HepG2 (cell line): Measurements from ENCODE around the gene BAHCC1. TPM values are rescaled to one million over a fixed set of nuclear protein-coding genes. Genes with fewer than 3 reads are reported as not detected.

Experiments
- ETV5 ChIP-seq: IDR thresholded peaks from 2 replicates; pipeline ENCODE4 v1.6.1; 2018; ENCODE audit warnings: missing biosample characterization, missing genetic modification reagents, inconsistent platforms, borderline replicate concordance
- HOXA9 ChIP-seq: sonication (generic); formaldehyde crosslinking; IDR thresholded peaks from 2 replicates; pipeline ENCODE4 v1.8.1; 2022; ENCODE audit warnings: missing genetic modification reagents, mild to moderate bottlenecking, moderate library complexity, borderline replicate concordance
- MEF2D ChIP-seq: sonication (generic); formaldehyde crosslinking; IDR thresholded peaks from 2 replicates; pipeline ENCODE4 v1.5.1; 2020; ENCODE audit warnings: mild to moderate bottlenecking, missing genetic modification reagents
- MLXIP ChIP-seq: sonication (generic); formaldehyde crosslinking; IDR thresholded peaks from 2 replicates; pipeline ENCODE4 v1.9.0; 2021; ENCODE audit warnings: missing genetic modification reagents, borderline replicate concordance
- MYC ChIP-seq: sonication (generic); formaldehyde crosslinking; IDR thresholded peaks from 2 replicates; pipeline ENCODE4 v1.9.0; 2021; ENCODE audit warnings: missing genetic modification reagents, borderline replicate concordance
- NR2F2 ChIP-seq: IDR thresholded peaks from 2 replicates; pipeline ENCODE4 v1.6.1; 2012; ENCODE audit warnings: low read depth, inconsistent platforms, borderline replicate concordance
- SMAD9 ChIP-seq: sonication (generic); formaldehyde crosslinking; IDR thresholded peaks from 2 replicates; pipeline ENCODE4 v1.5.1; 2020; ENCODE audit warnings: mild to moderate bottlenecking, missing genetic modification reagents
- SRSF1 ChIP-seq: fragments of 200-400 bp; formaldehyde crosslinking; optimal IDR thresholded peaks from 2 replicates; pipeline ENCODE3; 2017; ENCODE audit warnings: mild to moderate bottlenecking, low read depth, low read length, moderate library complexity
- TFE3 ChIP-seq: IDR thresholded peaks from 2 replicates; pipeline ENCODE4 v1.6.1; 2016
- ZBTB40 ChIP-seq, 2 experiments: fragments of 450-650 bp in 1 of 2; sonication (generic) in 1 of 2; formaldehyde crosslinking in 1 of 2; IDR thresholded peaks; 2 replicates each; pipeline versions ENCODE4 v1.6.1 to v1.8.0; 2016 to 2022; ENCODE audit warnings: antibody characterized with exemption in 1 of 2, mild to moderate bottlenecking in 1 of 2, missing genetic modification reagents in 1 of 2
- ZNF124 ChIP-seq: sonication (generic); formaldehyde crosslinking; IDR thresholded peaks from 2 replicates; pipeline ENCODE4 v1.4.0; 2020; ENCODE audit warnings: missing genetic modification reagents
- ZNF878 ChIP-seq: sonication (generic); formaldehyde crosslinking; IDR thresholded peaks from 2 replicates; pipeline ENCODE4 v1.8.1; 2023; ENCODE audit warnings: mild to moderate bottlenecking, missing genetic modification reagents, moderate library complexity
- polyA plus RNA-seq, 8 experiments: library from polyadenylated mRNA; depleted of rRNA in 3 of 8; stranded (reverse) in 7 of 8; unstranded in 1 of 8; fragments of >200 nt; fragmentation: Illumina TruSeq in 4 of 8; extraction: Trizol in 4 of 8; gene quantifications; 2 replicates each; pipeline versions ENCODE4 v1.2.1 to v1.2.3, GENCODE V29; 2011 to 2016; ENCODE audit warnings: low read depth in 4 of 8, missing spikeins in 1 of 8, mixed read lengths in 1 of 8; ENCODE audit not compliant: insufficient read depth in 1 of 8
- total RNA-seq, 5 experiments: library from RNA; depleted of rRNA; stranded (reverse); fragments of >200 nt; fragmentation: Illumina TruSeq; extraction: Trizol; gene quantifications; 2 replicates each; pipeline ENCODE4 v1.2.3, GENCODE V29; 2016; ENCODE audit warnings: low read depth in 1 of 5
- TF ChIP-seq, protein P1 (sequence below): sonication (generic); formaldehyde crosslinking; IDR thresholded peaks from 2 replicates; pipeline ENCODE4 v1.8.0; 2022; ENCODE audit warnings: mild to moderate bottlenecking, missing genetic modification reagents; ENCODE audit not compliant: insufficient replicate concordance

BAHCC1 gene
- total and polyA plus RNA-seq, 2 of the 13 experiments (the other 11 are each of a cell fraction or from before 2014, with no cell fraction given) = 1.4 to 1.7 TPM

DNA sequence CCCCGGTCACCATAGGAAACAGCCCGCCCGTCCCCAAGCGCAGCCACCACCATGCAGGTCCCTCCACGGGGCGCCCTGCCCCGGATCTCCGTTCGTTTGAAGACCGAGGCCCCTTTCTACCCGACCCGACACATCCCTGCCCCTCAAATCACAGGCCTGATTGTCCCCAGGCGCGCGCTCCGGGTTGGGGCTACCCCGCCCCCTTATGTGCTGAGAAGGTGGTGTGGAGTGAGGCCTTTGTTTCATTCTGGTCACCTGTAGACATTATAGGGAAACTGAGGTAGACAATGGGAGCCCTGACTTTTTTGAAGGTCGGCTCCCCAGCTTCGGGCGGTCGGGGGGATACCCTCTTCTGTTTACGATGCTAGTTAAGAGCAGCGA lies 118.1 kb downstream of the BAHCC1 start (continued):
- TF ChIP-seq ZBTB40 (IDR thresholded peaks at IDR 0.05) (no peak), ZBTB40 (CRISPR knock-in tag; IDR thresholded peaks at IDR 0.05) (no peak), ZNF124 (CRISPR knock-in tag) (peak; percentile 77), ZNF878 (CRISPR knock-in tag) (peak; percentile 55; the same call in 1 of the 2 replicates), NR2F2 (0 out of 2 replicates have a peak, but pooled peaks have one; percentile 2), ETV5 (CRISPR knock-in tag) (0 out of 2 replicates have a peak, but pooled peaks have one; percentile 4), HOXA9 (0 out of 2 replicates have a peak, but pooled peaks have one; percentile 39), SMAD9 (CRISPR knock-in tag) (no peak), MEF2D (CRISPR knock-in tag) (peak; percentile 68), TFE3 (CRISPR knock-in tag) (no peak), SRSF1 (peak; percentile 3), MLXIP (CRISPR knock-in tag) (no peak), MYC (CRISPR knock-in tag) (no peak)
- TF ChIP-seq, protein P1, sequence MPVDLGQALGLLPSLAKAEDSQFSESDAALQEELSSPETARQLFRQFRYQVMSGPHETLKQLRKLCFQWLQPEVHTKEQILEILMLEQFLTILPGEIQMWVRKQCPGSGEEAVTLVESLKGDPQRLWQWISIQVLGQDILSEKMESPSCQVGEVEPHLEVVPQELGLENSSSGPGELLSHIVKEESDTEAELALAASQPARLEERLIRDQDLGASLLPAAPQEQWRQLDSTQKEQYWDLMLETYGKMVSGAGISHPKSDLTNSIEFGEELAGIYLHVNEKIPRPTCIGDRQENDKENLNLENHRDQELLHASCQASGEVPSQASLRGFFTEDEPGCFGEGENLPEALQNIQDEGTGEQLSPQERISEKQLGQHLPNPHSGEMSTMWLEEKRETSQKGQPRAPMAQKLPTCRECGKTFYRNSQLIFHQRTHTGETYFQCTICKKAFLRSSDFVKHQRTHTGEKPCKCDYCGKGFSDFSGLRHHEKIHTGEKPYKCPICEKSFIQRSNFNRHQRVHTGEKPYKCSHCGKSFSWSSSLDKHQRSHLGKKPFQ (CRISPR knock-in tag) = peak; percentile 79
